Nasal cavity respiratory epithelium epithelial cell of viscerocranial mucosa (primary cell): Measurements from ENCODE around the gene NPC1L1. TPM values are rescaled to one million over a fixed set of nuclear protein-coding genes. Genes with fewer than 3 reads are reported as not detected.

Experiments
- total RNA-seq: library from RNA; depleted of rRNA; stranded (reverse); fragments of >200 nt; gene quantifications from 2 replicates; pipeline ENCODE4 v1.2.3, GENCODE V29; 2014

NPC1L1 gene
- under 0.01 and 0.14 TPM in 2 replicates for total RNA-seq

DNA sequence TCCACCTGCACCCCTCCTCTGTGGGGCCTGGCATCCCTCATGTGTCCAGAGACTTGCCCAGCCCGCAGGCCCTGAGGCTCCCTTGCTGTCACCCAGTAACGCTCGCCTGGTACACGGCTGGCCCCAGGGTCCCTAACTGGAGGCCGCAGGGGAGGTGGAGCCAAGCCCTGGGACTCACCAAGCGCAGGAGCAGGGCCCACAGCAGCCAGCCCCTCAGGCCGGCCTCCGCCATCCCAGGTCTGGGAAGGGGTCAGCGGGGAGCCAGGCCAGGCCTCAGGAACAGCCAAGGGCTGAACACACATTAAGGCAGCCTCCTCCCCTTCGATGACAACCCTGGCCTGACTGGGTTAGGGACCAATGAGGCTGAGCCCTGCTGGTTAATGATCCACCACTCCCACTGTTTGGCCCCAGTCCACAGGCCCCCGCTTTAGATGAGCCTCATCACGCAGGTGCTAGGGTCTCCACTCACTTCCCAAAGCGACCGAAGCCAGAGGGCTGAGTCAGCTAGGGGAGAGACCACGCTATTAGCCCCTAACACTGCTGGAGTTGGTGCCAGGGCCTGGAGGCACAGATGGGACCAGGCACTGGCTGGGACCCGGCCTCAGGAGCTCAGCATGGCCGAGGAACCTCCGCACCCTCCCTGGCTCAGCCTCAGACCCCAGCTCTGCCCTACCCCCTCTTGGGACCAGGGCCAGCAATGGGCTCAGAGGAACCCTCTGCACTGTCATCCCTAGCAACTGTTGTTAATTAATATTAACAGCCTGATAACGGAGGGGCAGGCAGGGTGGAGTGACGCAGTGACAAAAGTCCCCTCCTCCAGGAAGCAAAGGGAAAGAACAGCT is at the start of gene NPC1L1:
Gene NPC1L1, minus strand, starts transcription at position 303 of the 842 bp plus-strand sequence. Its CDS starts 71 bp downstream, at position 232.

GRCh38 chr7:44581879-44582603 is 40.9 kb upstream of the NPC1L1 start, which contains the start of gene TMED4:
TSS of gene TMED4 (minus strand) at chr7:44582231. CDS start at chr7:44582206, 25 bp downstream.

DNA sequence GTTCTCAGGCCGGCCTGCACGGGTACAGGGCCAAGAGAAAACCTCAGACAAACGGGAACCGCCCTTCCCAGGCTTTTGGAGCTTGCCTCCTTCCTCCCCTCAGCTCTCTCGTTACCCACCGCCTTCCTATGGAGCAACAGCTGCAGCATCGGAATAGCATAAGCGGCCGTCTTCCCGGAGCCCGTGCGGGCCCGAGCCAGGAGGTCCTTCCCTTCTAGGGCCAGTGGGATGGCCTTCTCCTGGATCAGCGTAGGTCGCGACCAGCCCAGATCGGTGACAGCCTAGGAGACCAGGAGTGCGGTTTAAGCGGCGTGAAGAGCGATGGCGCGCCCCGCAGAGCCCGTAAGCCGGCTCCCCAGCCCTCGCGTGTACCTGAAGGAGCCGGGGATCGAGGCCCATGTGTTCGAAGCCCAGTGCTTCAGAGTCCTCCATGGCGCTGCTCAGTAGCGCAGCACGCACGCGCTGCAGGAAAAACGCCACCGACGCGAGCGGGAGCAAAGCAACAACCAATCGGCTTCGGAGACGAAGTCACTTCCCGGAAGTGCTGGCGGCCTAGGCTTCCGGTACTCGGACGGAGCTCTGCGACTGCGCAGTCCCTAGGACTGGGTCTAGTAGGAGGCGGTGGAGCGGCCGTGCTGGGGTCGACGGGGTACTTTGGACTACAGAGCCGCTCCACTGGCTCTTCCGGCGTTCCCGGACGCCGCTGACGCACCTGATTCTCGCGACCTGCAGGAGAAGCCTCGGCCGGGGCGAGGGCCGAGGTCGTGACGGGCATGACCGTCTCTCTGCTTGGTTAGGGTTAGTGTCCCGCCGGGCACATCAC is 32.5 kb upstream of the NPC1L1 start, which contains the start of gene DDX56:
Gene DDX56, minus strand, starts transcription at position 445 of the 823 bp plus-strand sequence. Its CDS starts 13 bp downstream, at position 432.

DNA sequence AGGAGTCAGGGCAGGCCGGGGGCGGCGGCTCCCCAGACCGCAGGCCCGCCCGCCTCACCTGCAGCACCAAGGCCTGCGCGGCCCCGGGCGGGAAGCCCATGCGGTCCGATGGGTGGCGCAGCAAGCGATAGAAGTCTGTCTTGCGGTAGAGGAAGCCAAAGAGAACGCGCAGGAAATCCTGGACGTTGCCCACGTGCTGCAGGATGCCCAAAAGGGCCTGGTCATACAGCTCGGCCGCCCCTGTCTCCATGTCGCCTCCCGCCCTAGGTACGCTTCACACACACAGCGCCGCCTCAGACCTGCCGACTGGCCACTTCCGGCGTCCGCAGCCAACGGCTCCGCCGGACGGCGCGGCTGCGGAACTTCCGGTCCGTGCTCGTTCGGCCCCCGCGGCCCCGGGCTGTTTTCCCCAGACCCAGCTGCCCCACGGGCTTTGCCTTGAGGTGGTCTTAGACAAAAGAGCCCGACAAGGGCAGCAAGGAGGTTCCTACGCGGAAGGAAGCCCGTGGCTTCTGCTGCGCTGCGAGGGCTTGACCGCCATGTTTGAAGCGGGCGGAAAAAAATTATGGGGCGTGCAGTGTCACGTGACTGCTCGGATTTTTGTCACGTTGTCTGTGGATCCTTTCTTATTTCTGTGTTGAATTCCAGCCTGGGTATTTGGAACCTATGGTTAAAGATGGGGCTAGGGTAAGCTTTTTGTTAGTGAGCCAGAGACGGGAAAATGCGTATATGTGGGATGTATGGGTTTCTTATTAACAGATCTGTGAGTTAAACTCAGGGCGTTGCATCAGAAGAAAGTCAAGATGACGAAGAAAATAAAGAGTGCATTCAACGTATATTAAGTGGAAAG is 50.6 kb downstream of the NPC1L1 start, which contains the start of gene NUDCD3:
Gene NUDCD3, minus strand, starts transcription at position 308 of the 850 bp plus-strand sequence. Its CDS starts 58 bp downstream, at position 250.

Other genes with a start within 250 kb of the NPC1L1 start
- gene CAMK2B, start 215.7 kb downstream of the NPC1L1 start, total RNA-seq, result not detected in 2 replicates
- gene NUDCD3, start 50.7 kb downstream of the NPC1L1 start, total RNA-seq, result 62.2 and 186 TPM in 2 replicates
- gene DDX56, start 32.6 kb upstream of the NPC1L1 start, total RNA-seq, result 63.7 and 74.5 TPM in 2 replicates
- 79.9 and 147 TPM in 2 replicates for gene TMED4, start 40.9 kb upstream of the NPC1L1 start, total RNA-seq
- 73.8 and 145 TPM in 2 replicates for gene OGDH, start 65.3 kb upstream of the NPC1L1 start, total RNA-seq
- 4.8 and 14.2 TPM in 2 replicates for gene ZMIZ2, start 207.5 kb upstream of the NPC1L1 start, total RNA-seq